Gastrocnemius medialis (tissue), 4 donors: ENCODE results near the gene ISLR2.

Experiments
- POLR2A ChIP-seq, 2 donors: fragments of 450-650 bp; IDR thresholded peaks; one replicate each; pipeline ENCODE4 v1.6.1; 2017; ENCODE audit warnings: antibody characterized with exemption in 2 of 2, mild to moderate bottlenecking in 2 of 2, moderate library complexity in 2 of 2
- TF ChIP-seq, protein P1 (sequence below), 5 experiments: fragments of 450-650 bp in 3 of 5; fragments of 200-600 bp in 2 of 5; sonication (generic) in 2 of 5; IDR thresholded peaks in 4 of 5; conservative IDR thresholded peaks in 1 of 5; 1 replicate in 4 of 5; 2 replicates in 1 of 5; pipeline ENCODE4 v1.5.1; 2016 to 2019; ENCODE audit warnings: antibody characterized with exemption in 5 of 5, mild to moderate bottlenecking in 3 of 5, moderate library complexity in 3 of 5

DNA sequence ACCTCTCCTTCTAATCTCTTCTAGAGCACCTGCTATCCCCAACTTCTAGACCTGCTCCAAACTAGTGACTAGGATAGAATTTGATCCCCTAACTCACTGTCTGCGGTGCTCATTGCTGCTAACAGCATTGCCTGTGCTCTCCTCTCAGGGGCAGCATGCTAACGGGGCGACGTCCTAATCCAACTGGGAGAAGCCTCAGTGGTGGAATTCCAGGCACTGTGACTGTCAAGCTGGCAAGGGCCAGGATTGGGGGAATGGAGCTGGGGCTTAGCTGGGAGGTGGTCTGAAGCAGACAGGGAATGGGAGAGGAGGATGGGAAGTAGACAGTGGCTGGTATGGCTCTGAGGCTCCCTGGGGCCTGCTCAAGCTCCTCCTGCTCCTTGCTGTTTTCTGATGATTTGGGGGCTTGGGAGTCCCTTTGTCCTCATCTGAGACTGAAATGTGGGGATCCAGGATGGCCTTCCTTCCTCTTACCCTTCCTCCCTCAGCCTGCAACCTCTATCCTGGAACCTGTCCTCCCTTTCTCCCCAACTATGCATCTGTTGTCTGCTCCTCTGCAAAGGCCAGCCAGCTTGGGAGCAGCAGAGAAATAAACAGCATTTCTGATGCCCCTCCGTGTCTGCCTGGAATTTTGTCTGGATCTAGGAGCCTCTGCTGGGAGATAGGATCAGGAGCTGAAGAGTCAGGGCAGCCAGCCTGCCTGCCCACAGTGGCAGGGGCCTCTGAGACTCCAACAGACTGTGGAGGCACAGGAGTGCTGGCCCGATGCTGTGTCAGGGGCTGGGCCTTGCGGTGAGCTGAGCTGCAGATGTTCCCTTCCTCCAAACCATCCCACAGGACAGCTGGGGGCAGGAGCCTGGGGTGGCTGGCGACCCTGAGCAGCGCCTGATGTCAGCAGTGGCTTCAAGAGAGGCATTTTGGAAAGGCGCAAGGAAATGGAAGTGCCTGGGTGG lies 46.2 kb downstream of the ISLR2 start:
- TF ChIP-seq, protein P1, sequence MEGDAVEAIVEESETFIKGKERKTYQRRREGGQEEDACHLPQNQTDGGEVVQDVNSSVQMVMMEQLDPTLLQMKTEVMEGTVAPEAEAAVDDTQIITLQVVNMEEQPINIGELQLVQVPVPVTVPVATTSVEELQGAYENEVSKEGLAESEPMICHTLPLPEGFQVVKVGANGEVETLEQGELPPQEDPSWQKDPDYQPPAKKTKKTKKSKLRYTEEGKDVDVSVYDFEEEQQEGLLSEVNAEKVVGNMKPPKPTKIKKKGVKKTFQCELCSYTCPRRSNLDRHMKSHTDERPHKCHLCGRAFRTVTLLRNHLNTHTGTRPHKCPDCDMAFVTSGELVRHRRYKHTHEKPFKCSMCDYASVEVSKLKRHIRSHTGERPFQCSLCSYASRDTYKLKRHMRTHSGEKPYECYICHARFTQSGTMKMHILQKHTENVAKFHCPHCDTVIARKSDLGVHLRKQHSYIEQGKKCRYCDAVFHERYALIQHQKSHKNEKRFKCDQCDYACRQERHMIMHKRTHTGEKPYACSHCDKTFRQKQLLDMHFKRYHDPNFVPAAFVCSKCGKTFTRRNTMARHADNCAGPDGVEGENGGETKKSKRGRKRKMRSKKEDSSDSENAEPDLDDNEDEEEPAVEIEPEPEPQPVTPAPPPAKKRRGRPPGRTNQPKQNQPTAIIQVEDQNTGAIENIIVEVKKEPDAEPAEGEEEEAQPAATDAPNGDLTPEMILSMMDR (IDR thresholded peaks at IDR 0.05 in 4 of 5, conservative IDR thresholded peaks at IDR 0.05 in 1 of 5) = no peak
- TF ChIP-seq POLR2A (IDR thresholded peaks at IDR 0.05) = no peak
